COR-L47 (cell line): Measurements from ENCODE around the gene PTMA.
A peak's percentile ranks its signal among the peaks of the same experiment; 100 is the strongest.
"Not testable (repeated sequence)": the region's sequence is repeated elsewhere in the genome, so short reads cannot be mapped to it uniquely, and the experiment has no call there.

Source experiments
- DNase-seq: peaks from one replicate; lab custom pipeline; 2025; lab: John Stamatoyannopoulos, UW

The PTMA gene

GRCh38 chr2:231696004-231696367 is 12.3 kb upstream of the PTMA start:
- DNase-seq = no peak

GRCh38 chr2:231699006-231699405 is 9.3 kb upstream of the PTMA start:
- DNase-seq = no peak

- DNase-seq = peak; percentile 18
Measured at GRCh38 chr2:231701456-231702373, 6.6 kb upstream of the PTMA start.

GRCh38 chr2:231704017-231704416 is 4.3 kb upstream of the PTMA start:
- no peak for DNase-seq

- DNase-seq = peak; percentile 85
Measured at GRCh38 chr2:231706731-231707624, 1.3 kb upstream of the PTMA start.

GRCh38 chr2:231707625-231707926 is 749 bp upstream of the PTMA start:
- DNase-seq = no peak

- DNase-seq = peak; percentile 17
Measured at GRCh38 chr2:231708773-231709635, 679 bp downstream of the PTMA start.

- no peak for DNase-seq
Measured at GRCh38 chr2:231709636-231709980, 1.3 kb downstream of the PTMA start.

- DNase-seq = peak; percentile 42
Measured at GRCh38 chr2:231709981-231710798, 1.9 kb downstream of the PTMA start.

- DNase-seq = peak; percentile 12
Measured at GRCh38 chr2:231710799-231711676, 2.7 kb downstream of the PTMA start.

GRCh38 chr2:231711677-231712450 is 3.5 kb downstream of the PTMA start:
- no peak for DNase-seq

GRCh38 chr2:231712451-231713021 is 4.2 kb downstream of the PTMA start:
- DNase-seq = not testable (repeated sequence)

- DNase-seq = not testable (repeated sequence)
Measured at GRCh38 chr2:231713406-231713729, 5.0 kb downstream of the PTMA start.

- DNase-seq = peak; percentile 57
Measured at GRCh38 chr2:231713730-231714638, 5.7 kb downstream of the PTMA start.

GRCh38 chr2:231714639-231715498 is 6.5 kb downstream of the PTMA start:
- peak; percentile 58 for DNase-seq

GRCh38 chr2:231715499-231715837 is 7.1 kb downstream of the PTMA start:
- DNase-seq = no peak

- no peak for DNase-seq
Measured at GRCh38 chr2:231715988-231716616, 7.8 kb downstream of the PTMA start.
